ENCODE measurements around the gene CTSV. TPM values are rescaled to one million over a fixed set of nuclear protein-coding genes. Genes with fewer than 3 reads are reported as not detected.
"Not testable (repeated sequence)": the region's sequence is repeated elsewhere in the genome, so short reads cannot be mapped to it uniquely, and the experiment has no call there.

Gene CTSV
- polyA plus RNA-seq, 3 donors: 0.34 to 4.0 (median 0.37) TPM

DNA sequence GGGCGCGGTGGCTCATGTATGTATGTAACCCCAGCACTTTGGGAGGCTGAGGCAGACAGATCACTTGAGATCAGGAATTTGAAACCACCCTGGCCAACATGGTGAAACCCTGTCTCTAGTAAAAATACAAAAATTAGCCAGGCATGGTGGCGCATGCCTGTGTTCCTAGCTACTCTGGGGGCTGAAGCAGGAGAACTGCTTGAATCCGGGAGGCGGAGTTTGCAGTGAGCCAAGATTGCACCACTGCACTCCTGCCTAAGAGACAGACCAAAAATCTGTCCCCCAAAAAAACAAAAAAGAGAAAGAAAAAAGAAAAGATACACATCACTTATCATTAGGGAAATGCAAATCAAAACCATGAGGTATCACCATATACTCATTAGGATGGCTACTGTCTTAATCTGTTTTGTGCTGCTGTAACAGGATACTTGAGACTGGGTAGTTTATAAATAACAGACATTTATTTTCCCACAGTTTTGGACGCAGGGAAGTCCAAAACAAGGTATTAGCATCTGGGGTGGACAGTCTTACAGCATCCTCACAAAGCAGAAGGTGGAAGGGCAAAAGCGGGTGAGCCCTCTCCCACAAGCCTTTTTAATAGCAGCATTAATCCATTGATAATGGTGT is 55.3 kb downstream of the CTSV start:
- 88 to 94% (median 89%) methylated on average over 7 of the region's 7 CpGs for WGBS, 3 donors
- H3K27ac ChIP-seq (ENCODE audit: low read depth, low read length): not testable (repeated sequence)

Other genes with a start within 250 kb of the CTSV start
- gene ZNF782, start 184.6 kb downstream of the CTSV start, polyA plus RNA-seq: 1 to 10 TPM in 2 of 3 donors, under 1 TPM in 1; 0.67 to 2.5 (median 1.1) TPM
- gene NUTM2G, start 110.3 kb downstream of the CTSV start, polyA plus RNA-seq: not detected